Measurements from ENCODE around the gene CHCHD3.

Gene CHCHD3

GRCh38 chr7:132750096-132750495 is 331.8 kb downstream of the CHCHD3 start:
- Histone ChIP-seq H3K4me3 (ENCODE audit: low read length) (no peak overlapping the region), H3K27me3 (ENCODE audit: control insufficient read depth, insufficient read depth, low read length) (no peaks in the 10 kb centered on the region), H3K36me3 (ENCODE audit: control insufficient read depth, low read depth, low read length) (no peaks in the 10 kb centered on the region), H3K27ac (ENCODE audit: low read length) (no peak overlapping the region), H3K4me1 (ENCODE audit: control insufficient read depth, low read depth, low read length) (peaks cover 16% of the 10 kb centered on the region), H3K9me3 (ENCODE audit: control insufficient read depth, low read depth, low read length) (no peaks in the 10 kb centered on the region), H3K9ac (ENCODE audit: low read length) (no peak overlapping the region)

- Histone ChIP-seq H3K9me3 (ENCODE audit: control insufficient read depth, low read depth, low read length) (no peaks in the 10 kb centered on the region), H3K4me3 (ENCODE audit: low read length) (no peak overlapping the region), H3K36me3 (ENCODE audit: control insufficient read depth, low read depth, low read length) (no peaks in the 10 kb centered on the region), H3K9ac (ENCODE audit: low read length) (no peak overlapping the region), H3K27ac (ENCODE audit: low read length) (no peak overlapping the region), H3K27me3 (ENCODE audit: control insufficient read depth, insufficient read depth, low read length) (no peaks in the 10 kb centered on the region), H3K4me1 (ENCODE audit: control insufficient read depth, low read depth, low read length) (peaks cover 6% of the 10 kb centered on the region)
Observed at GRCh38 chr7:132745510-132745909, 336.4 kb downstream of the CHCHD3 start.

DNA sequence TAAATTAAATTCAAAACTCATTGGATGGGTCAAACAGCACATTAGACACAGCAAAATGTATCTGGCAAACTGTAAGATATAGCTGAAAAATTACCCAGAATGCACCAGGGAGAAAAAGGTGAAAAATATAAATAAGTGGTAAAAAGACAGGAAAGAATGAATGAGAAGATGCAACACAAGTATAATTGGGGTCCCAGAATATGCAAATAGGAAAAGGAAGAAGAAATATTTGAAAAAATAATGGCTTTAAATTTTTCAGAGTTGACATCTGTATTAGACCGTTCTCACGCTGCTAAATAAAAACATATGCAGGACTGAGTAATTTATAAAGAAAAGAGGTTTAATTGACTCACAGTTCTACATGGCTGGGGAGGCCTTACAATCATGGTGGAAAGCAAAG is 337.9 kb downstream of the CHCHD3 start:
- Histone ChIP-seq H3K4me3 (ENCODE audit: low read length) (no peak overlapping the region), H3K36me3 (ENCODE audit: control insufficient read depth, low read depth, low read length) (no peaks in the 10 kb centered on the region), H3K27me3 (ENCODE audit: control insufficient read depth, insufficient read depth, low read length) (no peaks in the 10 kb centered on the region), H3K9me3 (ENCODE audit: control insufficient read depth, low read depth, low read length) (no peaks in the 10 kb centered on the region), H3K27ac (ENCODE audit: low read length) (no peak overlapping the region), H3K4me1 (ENCODE audit: control insufficient read depth, low read depth, low read length) (peaks cover 6% of the 10 kb centered on the region), H3K9ac (ENCODE audit: low read length) (no peak overlapping the region)

DNA sequence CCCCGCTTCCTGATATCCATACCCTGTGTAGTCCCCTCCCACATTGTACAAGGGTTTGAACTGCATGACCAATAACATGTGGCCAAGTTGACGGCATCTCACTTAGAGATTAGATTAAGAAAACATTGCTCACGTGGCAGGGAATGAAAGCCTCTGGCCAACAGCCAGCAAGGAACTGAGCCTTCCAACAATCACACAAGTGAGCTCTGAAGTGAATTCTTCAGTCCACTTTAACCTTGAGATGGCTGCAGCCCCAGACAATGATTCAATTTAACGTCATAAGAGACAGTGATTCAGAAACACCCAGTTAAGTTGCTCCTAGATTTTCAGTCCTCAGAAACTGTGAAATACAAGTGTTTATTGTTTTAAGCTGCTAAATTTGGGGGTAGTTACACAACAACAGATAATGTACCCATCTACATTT is 339.7 kb downstream of the CHCHD3 start:
- peaks cover 6% of the 10 kb centered on the region for H3K4me1 ChIP-seq (ENCODE audit: control insufficient read depth, low read depth, low read length)
- H3K9ac ChIP-seq (ENCODE audit: low read length) = no peak overlapping the region
- no peaks in the 10 kb centered on the region for H3K36me3 ChIP-seq (ENCODE audit: control insufficient read depth, low read depth, low read length)
- H3K4me3 ChIP-seq (ENCODE audit: low read length) = no peak overlapping the region
- H3K27ac ChIP-seq (ENCODE audit: low read length) = no peak overlapping the region
- H3K9me3 ChIP-seq (ENCODE audit: control insufficient read depth, low read depth, low read length) = no peaks in the 10 kb centered on the region
- no peaks in the 10 kb centered on the region for H3K27me3 ChIP-seq (ENCODE audit: control insufficient read depth, insufficient read depth, low read length)

DNA sequence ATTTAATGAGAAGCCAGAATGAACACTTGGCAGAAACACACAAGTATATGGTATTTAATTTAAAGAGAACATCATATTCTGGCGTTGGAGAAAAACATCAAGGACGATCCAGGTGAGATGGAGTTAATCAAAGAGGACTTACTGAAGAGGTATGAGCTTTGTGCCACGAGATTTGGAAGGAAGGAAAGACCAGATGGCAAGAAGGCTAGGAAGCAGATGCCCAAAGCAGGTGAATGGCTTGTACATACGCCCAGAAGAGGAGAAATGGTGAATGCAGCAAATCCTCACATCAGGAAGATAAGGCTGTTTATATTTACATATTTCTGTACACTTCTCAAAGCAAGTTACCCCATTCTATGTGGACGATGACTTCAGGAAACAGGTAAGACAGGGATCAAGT is 341.7 kb downstream of the CHCHD3 start:
- H3K36me3 ChIP-seq (ENCODE audit: control insufficient read depth, low read depth, low read length) = no peaks in the 10 kb centered on the region
- H3K27me3 ChIP-seq (ENCODE audit: control insufficient read depth, insufficient read depth, low read length) = no peaks in the 10 kb centered on the region
- H3K4me1 ChIP-seq (ENCODE audit: control insufficient read depth, low read depth, low read length) = no peaks in the 10 kb centered on the region
- no peaks in the 10 kb centered on the region for H3K9me3 ChIP-seq (ENCODE audit: control insufficient read depth, low read depth, low read length)
- H3K9ac ChIP-seq (ENCODE audit: low read length) = no peak overlapping the region
- no peak overlapping the region for H3K4me3 ChIP-seq (ENCODE audit: low read length)
- no peak overlapping the region for H3K27ac ChIP-seq (ENCODE audit: low read length)

GRCh38 chr7:132739271-132739955 is 342.5 kb downstream of the CHCHD3 start:
- H3K4me1 ChIP-seq (ENCODE audit: control insufficient read depth, low read depth, low read length) = no peaks in the 10 kb centered on the region
- H3K27me3 ChIP-seq (ENCODE audit: control insufficient read depth, insufficient read depth, low read length) = no peaks in the 10 kb centered on the region
- no peaks in the 10 kb centered on the region for H3K36me3 ChIP-seq (ENCODE audit: control insufficient read depth, low read depth, low read length)
- H3K9ac ChIP-seq (ENCODE audit: low read length) = no peak overlapping the region
- no peak overlapping the region for H3K27ac ChIP-seq (ENCODE audit: low read length)
- no peak overlapping the region for H3K4me3 ChIP-seq (ENCODE audit: low read length)
- H3K9me3 ChIP-seq (ENCODE audit: control insufficient read depth, low read depth, low read length) = no peaks in the 10 kb centered on the region

- Histone ChIP-seq H3K27ac (ENCODE audit: low read length) (no peak overlapping the region), H3K9ac (ENCODE audit: low read length) (no peak overlapping the region), H3K27me3 (ENCODE audit: control insufficient read depth, insufficient read depth, low read length) (no peaks in the 10 kb centered on the region), H3K4me3 (ENCODE audit: low read length) (no peak overlapping the region), H3K9me3 (ENCODE audit: control insufficient read depth, low read depth, low read length) (no peaks in the 10 kb centered on the region), H3K4me1 (ENCODE audit: control insufficient read depth, low read depth, low read length) (no peaks in the 10 kb centered on the region), H3K36me3 (ENCODE audit: control insufficient read depth, low read depth, low read length) (no peaks in the 10 kb centered on the region)
Observed at GRCh38 chr7:132738254-132738653, 343.6 kb downstream of the CHCHD3 start.

DNA sequence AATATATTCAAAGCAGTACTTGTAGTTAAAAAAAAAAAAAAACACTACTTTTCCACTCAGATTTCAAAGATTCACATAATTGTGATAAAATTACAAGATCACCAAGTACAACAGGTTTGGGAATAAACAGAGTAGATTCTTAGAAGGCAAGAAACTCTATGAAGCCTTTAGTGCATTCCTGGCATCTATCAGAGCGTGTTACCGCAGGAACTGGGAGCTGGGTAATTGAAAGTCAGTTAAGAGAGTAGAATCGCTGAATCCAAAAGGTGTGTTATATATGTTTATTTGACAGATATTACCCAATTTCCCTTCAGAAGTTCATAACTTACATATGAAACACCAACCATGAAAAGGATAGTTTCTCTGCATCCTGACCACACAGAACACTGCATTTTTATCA is 346.4 kb downstream of the CHCHD3 start:
- no peaks in the 10 kb centered on the region for H3K36me3 ChIP-seq (ENCODE audit: control insufficient read depth, low read depth, low read length)

More for the DNA sequence above, 346.4 kb downstream of the CHCHD3 start:
- H3K4me3 ChIP-seq (ENCODE audit: low read length) = no peak overlapping the region
- H3K9ac ChIP-seq (ENCODE audit: low read length) = no peak overlapping the region
- no peaks in the 10 kb centered on the region for H3K4me1 ChIP-seq (ENCODE audit: control insufficient read depth, low read depth, low read length)
- no peak overlapping the region for H3K27ac ChIP-seq (ENCODE audit: low read length)
- H3K9me3 ChIP-seq (ENCODE audit: control insufficient read depth, low read depth, low read length) = no peaks in the 10 kb centered on the region
- H3K27me3 ChIP-seq (ENCODE audit: control insufficient read depth, insufficient read depth, low read length) = no peaks in the 10 kb centered on the region

Data from iPS-18a (cell line).